Measurements from ENCODE around the gene FAM162A.

FAM162A gene

DNA sequence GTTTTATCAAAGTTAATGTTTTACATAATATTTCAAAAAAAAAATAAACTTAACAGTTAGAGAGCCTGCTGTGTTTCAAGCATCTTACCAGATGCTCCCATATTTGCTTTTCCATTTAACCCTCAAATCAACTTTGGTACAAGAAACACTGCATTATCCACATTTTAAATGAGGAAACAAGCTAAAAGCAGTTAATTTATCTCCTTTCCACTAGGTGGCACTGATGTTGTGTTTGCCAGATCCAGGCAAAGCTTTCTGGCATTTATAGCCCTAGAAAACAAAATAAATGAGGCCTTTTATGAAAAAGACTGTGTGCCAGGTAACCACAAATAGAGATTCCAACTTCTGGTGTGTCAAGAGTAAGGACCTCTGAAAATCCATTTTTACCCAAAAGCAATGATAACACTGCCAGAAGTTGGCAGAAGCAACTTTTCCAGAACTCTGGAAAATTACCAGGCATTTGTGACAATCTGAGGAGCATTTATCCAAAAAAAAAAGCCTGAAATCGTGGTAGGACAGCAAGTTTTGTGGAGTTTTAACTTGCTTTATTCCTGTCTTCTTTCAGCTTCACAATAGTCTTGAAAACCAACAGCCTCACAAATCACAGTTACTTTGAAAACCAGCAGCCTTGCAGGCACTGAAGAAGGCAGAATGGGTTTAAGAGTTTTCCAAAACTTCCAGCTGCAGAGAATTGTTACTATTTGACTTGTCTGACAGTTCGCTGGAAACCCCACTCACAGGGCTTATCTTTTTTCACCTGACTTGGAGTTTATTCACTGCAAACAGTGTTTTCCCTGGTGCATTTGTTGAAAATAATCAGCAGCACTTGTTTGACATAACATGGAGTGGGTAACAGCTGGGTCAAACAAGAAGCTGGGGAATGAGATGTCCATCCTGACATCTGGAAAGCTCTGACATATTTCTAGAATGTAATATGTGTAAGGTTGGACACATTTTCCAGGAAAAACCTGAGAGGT, 9.2 kb downstream of the FAM162A start:
- H3K36me3 Mint-ChIP-seq (ENCODE audit: insufficient read depth), result peaks cover 6% of the 10 kb centered on the region
- ATAC-seq (replicated peaks) (peak; percentile 51), DNase-seq (peak in 1 of 3 experiments; percentile 16)
- H3K27me3 Mint-ChIP-seq, result no peaks in the 10 kb centered on the region
- no peaks in the 10 kb centered on the region for H3K9me3 Mint-ChIP-seq
- H3K4me3 Mint-ChIP-seq, result no peak overlapping the region
- H3K4me1 Mint-ChIP-seq (ENCODE audit: low read depth in 2 of 2), result peaks cover 0 to 5% of the 10 kb centered on the region in 2 donors
- H3K27ac Mint-ChIP-seq, result no peak overlapping the region

DNA sequence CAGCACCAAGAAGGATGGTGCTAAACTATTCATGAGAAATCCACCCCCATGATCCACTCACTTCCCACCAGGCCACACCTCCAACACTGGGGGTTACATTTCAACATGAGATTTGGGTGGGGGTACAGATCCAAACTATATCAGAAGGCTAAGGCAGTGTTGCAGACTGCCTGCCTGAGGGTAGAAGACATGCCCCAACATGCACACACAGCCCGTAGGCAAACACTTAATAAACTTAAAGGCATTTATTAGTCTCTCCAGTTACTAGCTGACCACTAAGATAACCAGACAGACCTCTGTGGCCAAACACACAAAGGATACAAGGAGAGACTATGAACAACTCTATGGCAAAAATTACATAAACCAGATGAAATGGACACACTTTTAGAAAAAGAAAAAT, 10.2 kb downstream of the FAM162A start:
- ATAC-seq (replicated peaks) (no peak), DNase-seq (no peak)
- no peak overlapping the region for H3K4me3 Mint-ChIP-seq
- no peaks in the 10 kb centered on the region for H3K36me3 Mint-ChIP-seq (ENCODE audit: insufficient read depth)
- no peak overlapping the region for H3K27ac Mint-ChIP-seq
- peaks cover 0 to 4% of the 10 kb centered on the region in 2 donors for H3K4me1 Mint-ChIP-seq (ENCODE audit: low read depth in 2 of 2)
- no peaks in the 10 kb centered on the region for H3K27me3 Mint-ChIP-seq
- H3K9me3 Mint-ChIP-seq, result no peaks in the 10 kb centered on the region

DNA sequence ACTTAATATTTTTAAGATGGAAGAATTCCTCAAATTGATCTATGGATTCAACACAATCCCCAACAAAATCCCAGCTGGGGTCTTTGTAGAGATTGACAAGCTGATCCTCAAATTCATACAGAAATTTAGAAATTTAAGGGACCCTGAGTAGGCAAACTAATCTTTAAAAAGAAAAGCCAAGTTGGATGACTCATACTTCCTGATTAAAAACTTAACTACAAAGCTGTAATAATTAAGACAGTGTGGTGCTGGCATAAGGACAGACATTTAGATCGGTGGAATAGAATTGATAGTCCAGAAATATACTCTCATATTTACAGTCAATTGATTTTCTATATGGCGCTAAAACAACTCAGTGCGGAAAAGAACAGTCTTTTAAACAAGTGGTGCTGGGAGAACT, 11.6 kb downstream of the FAM162A start:
- Mint-ChIP-seq H3K36me3 (ENCODE audit: insufficient read depth) (no peaks in the 10 kb centered on the region), H3K27ac (no peak overlapping the region)

DNA sequence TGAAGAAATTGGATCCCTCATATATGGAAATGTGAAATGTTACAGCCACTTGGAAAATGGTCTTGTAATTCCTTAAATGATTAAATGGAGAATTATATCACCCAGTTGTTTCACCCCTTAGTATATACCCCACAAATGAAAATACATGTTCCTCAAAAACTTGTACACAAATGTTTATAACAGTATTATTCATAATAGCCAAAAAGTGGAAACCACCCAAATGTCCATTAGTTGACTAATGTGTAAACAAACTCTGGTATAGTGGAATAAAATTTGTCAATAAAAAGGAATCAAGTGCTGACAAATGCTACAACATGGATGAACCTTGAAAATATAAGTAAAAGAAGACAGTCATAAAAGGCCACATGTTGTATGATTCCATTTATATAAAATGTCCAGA, 12.5 kb downstream of the FAM162A start:
- H3K27ac Mint-ChIP-seq, result no peak overlapping the region
- H3K36me3 Mint-ChIP-seq (ENCODE audit: insufficient read depth), result no peaks in the 10 kb centered on the region
- no peak for ATAC-seq (replicated peaks)

More for the DNA sequence above, 11.6 kb downstream of the FAM162A start:
- H3K4me3 Mint-ChIP-seq, result no peak overlapping the region
- no peaks in the 10 kb centered on the region for H3K27me3 Mint-ChIP-seq
- ATAC-seq (replicated peaks), result no peak
- DNase-seq, result no peak
- H3K4me1 Mint-ChIP-seq (ENCODE audit: low read depth in 2 of 2), result peaks cover 0 to 4% of the 10 kb centered on the region in 2 donors
- H3K9me3 Mint-ChIP-seq, result no peaks in the 10 kb centered on the region

DNA sequence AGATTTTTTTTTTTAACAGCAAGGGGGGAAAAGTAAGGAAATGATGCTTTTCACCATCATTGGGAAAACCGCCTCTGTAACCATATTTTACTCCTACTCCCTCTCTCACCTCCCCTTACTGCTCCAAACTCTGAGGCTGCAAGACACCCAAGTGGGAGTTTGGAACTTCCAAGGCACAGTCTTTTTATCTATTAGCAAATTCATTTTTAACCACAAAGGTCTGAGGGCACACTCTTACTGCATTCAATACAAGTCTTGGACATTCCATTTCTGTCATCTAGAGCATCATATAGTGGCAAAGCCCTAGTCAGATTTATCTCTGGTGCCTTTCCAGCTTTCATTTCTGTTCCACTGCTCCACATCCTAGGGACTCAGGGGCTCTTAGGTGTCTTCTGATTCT, 13.2 kb downstream of the FAM162A start:
- no peaks in the 10 kb centered on the region for H3K36me3 Mint-ChIP-seq (ENCODE audit: insufficient read depth)
- DNase-seq (no peak), ATAC-seq (replicated peaks) (no peak)
- no peak overlapping the region for H3K27ac Mint-ChIP-seq
- H3K9me3 Mint-ChIP-seq, result no peaks in the 10 kb centered on the region
- H3K4me3 Mint-ChIP-seq, result no peak overlapping the region
- no peaks in the 10 kb centered on the region for H3K27me3 Mint-ChIP-seq
- H3K4me1 Mint-ChIP-seq (ENCODE audit: low read depth in 2 of 2), result peaks cover 3 to 4% of the 10 kb centered on the region in 2 donors

More for the DNA sequence above, 12.5 kb downstream of the FAM162A start:
- Mint-ChIP-seq H3K4me1 (ENCODE audit: low read depth in 2 of 2) (peaks cover 0 to 4% of the 10 kb centered on the region in 2 donors), H3K9me3 (no peaks in the 10 kb centered on the region), H3K4me3 (no peak overlapping the region), H3K27me3 (no peaks in the 10 kb centered on the region)
- no peak for DNase-seq

DNA sequence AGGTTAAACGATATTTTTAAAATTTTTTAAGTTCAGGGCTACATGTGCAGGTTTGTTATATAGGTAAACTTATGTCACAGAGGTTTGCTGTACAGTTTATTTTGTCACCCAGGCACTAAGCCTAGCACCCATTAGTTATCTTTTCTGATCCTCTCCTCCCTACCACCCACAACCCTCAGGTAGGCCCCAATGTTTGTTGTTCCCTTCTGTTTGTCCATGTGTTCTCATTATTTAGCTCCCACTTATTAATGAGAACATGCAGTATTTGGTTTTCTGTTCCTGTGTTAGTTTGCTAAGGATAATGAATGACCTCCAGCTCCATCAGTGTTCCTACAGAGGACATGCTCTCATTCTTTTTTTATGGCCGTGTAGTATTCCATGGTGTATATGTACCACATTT, 14.9 kb downstream of the FAM162A start:
- H3K4me1 Mint-ChIP-seq (ENCODE audit: low read depth in 2 of 2), result peaks cover 3 to 4% of the 10 kb centered on the region in 2 donors
- H3K36me3 Mint-ChIP-seq (ENCODE audit: insufficient read depth), result no peaks in the 10 kb centered on the region
- DNase-seq (no peak), ATAC-seq (replicated peaks) (no peak)
- H3K27me3 Mint-ChIP-seq, result no peaks in the 10 kb centered on the region
- H3K4me3 Mint-ChIP-seq, result no peak overlapping the region
- H3K9me3 Mint-ChIP-seq, result no peaks in the 10 kb centered on the region
- no peak overlapping the region for H3K27ac Mint-ChIP-seq

- Mint-ChIP-seq H3K9me3 (no peaks in the 10 kb centered on the region), H3K4me3 (no peak overlapping the region), H3K27me3 (no peaks in the 10 kb centered on the region), H3K36me3 (ENCODE audit: insufficient read depth) (peaks cover 10% of the 10 kb centered on the region), H3K4me1 (ENCODE audit: low read depth in 2 of 2) (peaks cover 0 to 3% of the 10 kb centered on the region in 2 donors), H3K27ac (no peak overlapping the region)
- ATAC-seq (replicated peaks) (no peak), DNase-seq (no peak)
Measured at GRCh38 chr3:122403489-122403888, 19.5 kb downstream of the FAM162A start.

DNA sequence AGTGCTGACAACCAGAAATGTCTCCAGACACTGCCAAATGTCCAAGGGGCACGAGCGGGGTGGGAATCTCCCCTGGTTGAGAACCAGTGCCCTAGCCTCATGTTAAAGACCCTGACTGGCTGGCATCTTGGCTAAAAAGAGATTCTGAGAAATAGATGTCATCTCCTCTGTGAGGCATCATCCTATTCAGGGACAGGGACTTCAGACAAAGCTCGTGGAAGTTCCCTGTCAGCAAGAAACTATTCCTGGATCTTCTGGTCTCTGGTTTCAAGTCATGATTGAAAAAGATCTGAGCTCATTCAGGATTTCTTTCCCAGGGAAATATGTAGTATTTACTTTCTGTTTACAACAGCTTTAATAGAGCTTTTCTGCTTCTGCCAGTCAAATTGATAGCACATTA, 21.0 kb downstream of the FAM162A start:
- Mint-ChIP-seq H3K27ac (no peak overlapping the region), H3K27me3 (no peaks in the 10 kb centered on the region), H3K9me3 (no peaks in the 10 kb centered on the region), H3K4me1 (ENCODE audit: low read depth in 2 of 2) (peaks cover 0 to 3% of the 10 kb centered on the region in 2 donors), H3K4me3 (no peak overlapping the region), H3K36me3 (ENCODE audit: insufficient read depth) (peaks cover 14% of the 10 kb centered on the region)
- DNase-seq (no peak), ATAC-seq (replicated peaks) (no peak)

GRCh38 chr3:122406198-122406597, 22.2 kb downstream of the FAM162A start:
- Mint-ChIP-seq H3K27me3 (no peaks in the 10 kb centered on the region), H3K9me3 (no peaks in the 10 kb centered on the region), H3K27ac (no peak overlapping the region), H3K36me3 (ENCODE audit: insufficient read depth) (peaks cover 21% of the 10 kb centered on the region), H3K4me1 (ENCODE audit: low read depth in 2 of 2) (peaks cover 1 to 3% of the 10 kb centered on the region in 2 donors), H3K4me3 (no peak overlapping the region)
- ATAC-seq (replicated peaks) (no peak), DNase-seq (no peak)

GRCh38 chr3:122407946-122408345, 24.0 kb downstream of the FAM162A start:
- no peak overlapping the region for H3K4me3 Mint-ChIP-seq
- peaks cover 36% of the 10 kb centered on the region for H3K36me3 Mint-ChIP-seq (ENCODE audit: insufficient read depth)
- DNase-seq, result no peak
- no peak for ATAC-seq (replicated peaks)
- H3K9me3 Mint-ChIP-seq, result no peaks in the 10 kb centered on the region
- H3K27ac Mint-ChIP-seq, result no peak overlapping the region
- H3K27me3 Mint-ChIP-seq, result no peaks in the 10 kb centered on the region
- H3K4me1 Mint-ChIP-seq (ENCODE audit: low read depth in 2 of 2), result peaks cover 3 to 6% of the 10 kb centered on the region in 2 donors

DNA sequence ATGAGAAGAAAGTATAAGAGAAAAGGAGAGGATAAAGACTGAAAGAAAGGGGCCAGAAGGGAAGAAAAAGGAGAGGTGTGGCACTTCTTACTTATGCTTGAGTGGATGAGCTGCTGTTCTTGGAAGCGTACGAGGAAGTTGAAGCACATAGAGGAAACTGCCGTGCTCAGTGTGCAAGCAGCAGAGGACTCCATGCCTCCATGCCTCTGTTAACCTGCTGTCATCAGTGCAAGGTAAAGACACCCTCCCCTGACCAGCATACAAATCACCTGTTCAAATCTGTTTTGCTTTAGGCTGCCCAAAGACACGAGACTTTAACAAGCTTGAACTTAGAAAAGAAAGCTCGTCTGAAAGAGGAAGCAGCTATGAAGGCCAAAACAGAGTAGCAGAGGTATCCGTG, 25.5 kb downstream of the FAM162A start:
- ATAC-seq (replicated peaks), result no peak

GRCh38 chr3:122410111-122410510, 26.1 kb downstream of the FAM162A start:
- Mint-ChIP-seq H3K27me3 (no peaks in the 10 kb centered on the region), H3K4me3 (no peak overlapping the region), H3K27ac (no peak overlapping the region), H3K4me1 (ENCODE audit: low read depth in 2 of 2) (peaks cover 16 to 17% of the 10 kb centered on the region in 2 donors), H3K36me3 (ENCODE audit: insufficient read depth) (peaks cover 39% of the 10 kb centered on the region), H3K9me3 (no peaks in the 10 kb centered on the region)
- no peak for ATAC-seq (replicated peaks)
- no peak for DNase-seq

More for the DNA sequence above, 25.5 kb downstream of the FAM162A start:
- peaks cover 41% of the 10 kb centered on the region for H3K36me3 Mint-ChIP-seq (ENCODE audit: insufficient read depth)
- H3K4me1 Mint-ChIP-seq (ENCODE audit: low read depth in 2 of 2), result peaks cover 10 to 11% of the 10 kb centered on the region in 2 donors
- no peaks in the 10 kb centered on the region for H3K27me3 Mint-ChIP-seq
- no peak for DNase-seq
- no peak overlapping the region for H3K27ac Mint-ChIP-seq
- no peaks in the 10 kb centered on the region for H3K9me3 Mint-ChIP-seq
- no peak overlapping the region for H3K4me3 Mint-ChIP-seq

DNA sequence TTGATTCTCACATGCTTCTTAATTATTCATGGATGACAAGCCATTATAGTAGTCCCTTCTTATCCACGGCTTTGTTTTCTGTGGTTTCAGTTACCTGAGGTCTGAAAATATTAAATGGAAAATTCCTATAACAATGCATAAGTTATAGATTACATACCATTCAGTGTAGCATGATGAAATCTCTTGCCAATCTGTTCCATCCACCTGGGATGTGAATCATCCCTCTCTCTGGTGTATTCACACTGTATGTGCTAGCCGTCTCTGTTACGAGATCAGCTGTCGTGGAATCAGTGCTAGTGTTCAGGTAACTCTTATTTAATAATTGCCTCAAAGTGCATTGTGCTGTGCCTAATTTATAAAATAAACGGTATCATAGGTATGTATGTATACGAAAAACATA, 26.7 kb downstream of the FAM162A start:
- Mint-ChIP-seq H3K9me3 (no peaks in the 10 kb centered on the region), H3K36me3 (ENCODE audit: insufficient read depth) (peaks cover 43% of the 10 kb centered on the region), H3K27me3 (no peaks in the 10 kb centered on the region), H3K4me3 (no peak overlapping the region), H3K27ac (peak overlapping the region in 1 of 2 donors; percentile 49), H3K4me1 (ENCODE audit: low read depth in 2 of 2) (peaks cover 20 to 21% of the 10 kb centered on the region in 2 donors)
- no peak for ATAC-seq (replicated peaks)
- no peak for DNase-seq

DNA sequence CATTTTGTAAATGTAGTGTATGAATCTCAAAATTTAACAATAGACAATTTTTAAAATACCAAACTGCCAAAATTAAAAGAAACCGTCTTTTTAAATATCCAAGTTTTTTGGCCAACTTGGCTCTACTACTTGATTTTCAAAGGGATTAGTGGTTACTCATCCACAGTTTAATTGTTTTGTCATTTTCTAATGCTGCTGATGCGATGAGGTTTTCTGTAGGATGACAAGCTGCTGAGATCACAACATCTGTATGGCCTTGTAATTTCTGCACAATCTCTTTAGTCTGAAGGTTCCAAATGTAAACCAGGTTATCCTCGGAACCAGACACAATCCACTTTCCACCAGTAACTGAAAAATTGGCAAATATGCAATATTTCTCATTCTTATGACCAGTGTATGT, 30.4 kb downstream of the FAM162A start:
- H3K4me3 Mint-ChIP-seq, result peak overlapping the region; percentile 93 to 96
- H3K9me3 Mint-ChIP-seq, result no peaks in the 10 kb centered on the region
- peak overlapping the region; percentile 97 to 99 for H3K27ac Mint-ChIP-seq
- peaks cover 30 to 31% of the 10 kb centered on the region in 2 donors for H3K4me1 Mint-ChIP-seq (ENCODE audit: low read depth in 2 of 2)
- no peak for ATAC-seq (replicated peaks)
- peaks cover 48% of the 10 kb centered on the region for H3K36me3 Mint-ChIP-seq (ENCODE audit: insufficient read depth)
- no peaks in the 10 kb centered on the region for H3K27me3 Mint-ChIP-seq
- DNase-seq, result no peak
